HG03460 (cell line): ENCODE measurements around the gene CNTN5.
"Not testable (repeated sequence)": the region's sequence is repeated elsewhere in the genome, so short reads cannot be mapped to it uniquely, and the experiment has no call there.

Experiments used
- ATAC-seq: cut with Tn5 transposase; IDR thresholded peaks from one replicate; pipeline ENCODE4 v1.9.1; 2021; ENCODE audit not compliant: unreplicated experiment

CNTN5 gene

DNA sequence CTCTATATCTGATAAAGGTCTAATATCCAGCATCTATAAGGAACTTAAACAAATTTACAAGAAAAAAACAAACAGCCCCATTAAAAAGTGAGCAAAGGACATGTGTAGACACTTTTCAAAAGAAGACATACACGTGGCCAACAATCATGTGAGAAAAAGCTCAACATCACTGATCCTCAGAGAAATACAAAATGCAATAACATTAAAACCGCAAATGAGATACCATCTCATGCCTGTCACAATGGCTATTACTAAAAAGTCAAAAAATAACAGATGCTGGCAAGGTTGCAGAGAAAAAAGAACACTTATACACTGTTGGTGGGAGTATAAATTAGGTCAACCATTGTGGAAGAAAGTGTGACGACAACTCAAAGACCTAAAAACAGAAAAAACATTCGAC lies 1253.7 kb downstream of the CNTN5 start:
- not testable (repeated sequence) for ATAC-seq

DNA sequence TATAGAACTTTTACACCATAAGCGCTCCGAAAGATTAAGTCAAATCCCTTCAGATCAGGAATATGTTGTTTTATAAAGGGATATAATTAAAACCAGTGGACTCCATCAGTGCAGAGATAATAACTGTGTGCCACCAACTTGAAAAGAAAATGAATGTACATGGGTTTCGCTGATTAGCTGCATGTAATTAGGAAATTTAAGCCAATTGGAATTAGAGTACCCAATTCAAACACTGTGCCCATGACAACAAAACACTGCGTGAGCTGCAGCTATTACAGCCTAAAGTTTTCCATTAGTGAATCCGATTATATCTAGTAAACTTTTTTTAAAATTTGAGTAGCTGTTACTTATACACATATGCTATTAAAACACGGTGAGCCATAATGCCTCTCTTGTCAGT lies 1274.0 kb downstream of the CNTN5 start:
- ATAC-seq, result no peak

DNA sequence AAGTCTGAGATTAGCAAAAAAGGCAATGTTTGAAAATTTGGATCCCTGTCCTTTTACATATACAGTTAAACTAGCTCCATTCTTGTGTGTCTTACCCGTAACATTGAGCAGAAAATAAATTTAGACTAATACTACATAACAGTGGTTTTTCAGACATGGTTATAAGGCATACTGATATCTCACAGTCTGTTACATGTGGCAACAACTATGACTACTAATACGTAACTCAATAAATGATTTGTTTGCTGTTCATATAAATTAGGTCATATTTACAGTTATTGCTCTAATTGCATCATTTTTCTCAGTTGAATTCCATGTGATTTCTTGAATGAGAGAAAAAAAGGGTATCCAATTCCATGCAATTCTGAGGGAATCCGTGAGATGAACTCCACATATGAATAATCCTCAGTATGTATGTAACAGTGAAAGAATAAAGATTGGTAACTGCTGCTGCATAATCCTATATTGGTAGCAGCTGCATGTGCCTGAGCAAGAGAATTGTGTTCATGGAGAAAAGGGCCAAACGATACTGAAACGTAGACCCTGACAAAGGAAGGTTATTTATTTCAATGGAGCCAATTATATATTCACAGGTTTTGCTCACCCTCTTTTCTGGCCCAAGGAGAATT lies 1275.4 kb downstream of the CNTN5 start:
- no peak for ATAC-seq

DNA sequence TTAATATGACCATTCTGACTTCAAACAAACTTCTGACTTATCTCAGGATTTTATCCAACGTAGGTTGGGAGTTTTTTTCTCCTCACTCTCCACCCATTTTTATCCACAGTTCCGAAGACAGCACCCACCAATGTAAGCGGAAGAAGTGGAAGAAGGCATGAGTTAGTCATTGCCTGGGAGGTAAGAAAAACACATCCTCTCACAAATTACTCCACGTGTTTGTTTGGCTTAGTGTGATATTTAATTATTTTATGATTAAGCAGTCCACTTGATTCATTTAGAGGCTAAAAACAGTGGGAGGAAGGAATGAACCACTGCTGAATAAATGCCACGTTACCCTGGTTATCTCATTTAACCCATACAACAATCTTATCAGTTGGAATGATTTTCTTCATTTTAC lies 1276.8 kb downstream of the CNTN5 start:
- ATAC-seq, result no peak

DNA sequence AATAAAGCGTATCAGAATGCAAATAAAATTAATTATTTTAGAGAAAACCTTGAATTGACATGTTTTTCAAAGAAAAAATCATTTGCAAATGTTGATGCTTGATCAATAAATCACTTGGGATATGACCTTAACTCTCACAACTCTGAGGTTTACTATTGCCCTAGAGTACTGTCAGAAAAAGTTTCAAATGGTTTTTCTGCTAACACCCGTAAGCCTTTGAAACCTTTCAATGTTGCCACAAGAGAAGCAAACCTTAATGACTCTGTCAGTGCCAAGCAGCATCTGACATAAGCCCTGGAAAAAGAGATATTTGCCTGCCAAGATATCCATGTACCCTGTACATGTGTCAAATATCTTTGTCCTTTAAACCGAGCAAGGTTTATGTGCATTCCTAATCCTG lies 1282.1 kb downstream of the CNTN5 start:
- ATAC-seq, result no peak

DNA sequence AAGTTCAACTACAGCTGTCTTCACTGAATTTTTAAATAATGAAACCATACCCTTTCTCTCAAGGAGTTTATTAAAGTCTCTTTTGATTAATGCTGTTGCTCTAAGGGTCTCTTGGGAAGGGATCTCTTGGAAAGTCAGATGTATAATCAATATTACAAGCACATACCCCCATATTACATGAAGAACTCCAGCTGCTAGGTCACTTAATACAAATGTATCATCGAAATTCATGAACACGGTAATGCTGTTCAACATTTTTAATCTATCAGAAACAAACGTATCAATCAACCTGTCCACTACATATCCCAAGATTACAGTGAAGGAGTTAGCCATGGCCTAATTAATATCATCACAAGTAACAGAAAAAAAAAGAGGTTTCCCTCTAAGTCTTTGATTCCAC lies 1283.1 kb downstream of the CNTN5 start:
- ATAC-seq, result no peak

DNA sequence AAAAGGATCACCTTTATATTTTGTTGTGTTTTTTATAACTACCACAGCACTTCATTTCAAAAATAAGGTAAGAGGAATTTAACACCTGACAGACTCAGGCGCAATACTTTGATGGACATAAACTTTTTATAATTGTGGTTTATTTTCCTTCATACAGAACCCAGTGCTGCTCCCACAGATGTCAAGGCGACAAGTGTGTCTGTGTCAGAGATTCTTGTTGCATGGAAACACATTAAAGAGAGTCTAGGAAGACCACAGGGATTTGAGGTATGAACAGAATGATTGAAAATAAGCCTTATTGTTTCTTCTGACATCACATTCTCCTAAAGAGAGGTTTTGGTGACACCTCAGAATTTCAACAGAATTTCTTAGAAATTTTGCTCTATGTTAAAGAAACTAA lies 1287.5 kb downstream of the CNTN5 start:
- no peak for ATAC-seq

DNA sequence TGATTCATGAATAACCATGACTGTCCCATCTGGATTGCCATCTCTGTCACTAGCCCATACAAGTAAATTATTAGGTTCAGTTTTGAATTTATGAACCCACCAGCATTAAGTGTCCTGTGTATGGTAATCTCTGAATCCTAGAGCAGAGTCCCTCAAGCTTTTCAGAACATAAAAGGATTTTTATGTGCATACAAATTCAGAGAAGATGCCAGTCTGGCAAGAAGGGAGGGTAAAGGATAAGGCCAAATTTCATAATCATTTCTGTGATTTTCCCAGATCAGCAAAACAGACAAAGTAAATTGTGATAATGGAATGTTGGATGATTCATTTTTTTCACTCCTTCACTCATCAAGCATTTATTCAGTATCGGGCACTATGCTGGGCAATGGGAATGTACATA lies 1295.2 kb downstream of the CNTN5 start:
- no peak for ATAC-seq

DNA sequence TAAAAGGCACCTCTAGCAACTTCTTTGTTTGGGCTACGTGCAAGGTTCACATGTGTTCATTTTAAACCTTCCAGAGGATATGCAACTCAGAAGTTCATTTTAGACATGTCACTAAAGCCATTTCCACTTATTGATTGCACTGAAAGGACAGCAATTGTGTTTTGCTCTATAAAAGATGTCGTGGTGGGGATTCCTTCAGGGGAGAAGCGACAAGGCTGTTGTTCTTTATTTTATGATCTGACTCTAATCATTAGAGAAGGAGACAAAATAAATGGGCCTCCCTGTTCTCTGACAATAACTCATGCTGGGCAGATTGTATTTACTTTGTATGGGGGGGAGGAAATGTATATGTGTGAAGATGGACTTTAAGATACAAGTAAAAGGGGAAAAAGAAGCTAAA lies 1296.2 kb downstream of the CNTN5 start:
- no peak for ATAC-seq

DNA sequence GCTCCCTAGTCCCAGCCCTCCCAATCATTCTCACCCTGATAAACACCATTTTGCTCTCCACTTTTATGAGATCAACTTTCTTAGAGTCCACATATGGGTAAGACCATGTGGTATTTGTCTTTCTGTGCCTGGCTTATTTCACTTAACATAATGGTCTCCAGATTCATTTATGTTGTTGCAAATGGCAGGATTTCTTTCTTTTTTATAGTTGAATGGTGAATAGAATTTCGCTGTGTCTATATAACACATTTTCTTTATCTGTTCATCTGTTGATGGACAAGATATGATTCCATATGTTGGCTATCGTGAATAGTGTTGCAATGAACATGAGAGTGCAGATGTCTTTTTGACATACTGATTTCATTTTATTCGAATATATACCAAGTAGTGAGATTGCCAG lies 1298.9 kb downstream of the CNTN5 start:
- no peak for ATAC-seq

DNA sequence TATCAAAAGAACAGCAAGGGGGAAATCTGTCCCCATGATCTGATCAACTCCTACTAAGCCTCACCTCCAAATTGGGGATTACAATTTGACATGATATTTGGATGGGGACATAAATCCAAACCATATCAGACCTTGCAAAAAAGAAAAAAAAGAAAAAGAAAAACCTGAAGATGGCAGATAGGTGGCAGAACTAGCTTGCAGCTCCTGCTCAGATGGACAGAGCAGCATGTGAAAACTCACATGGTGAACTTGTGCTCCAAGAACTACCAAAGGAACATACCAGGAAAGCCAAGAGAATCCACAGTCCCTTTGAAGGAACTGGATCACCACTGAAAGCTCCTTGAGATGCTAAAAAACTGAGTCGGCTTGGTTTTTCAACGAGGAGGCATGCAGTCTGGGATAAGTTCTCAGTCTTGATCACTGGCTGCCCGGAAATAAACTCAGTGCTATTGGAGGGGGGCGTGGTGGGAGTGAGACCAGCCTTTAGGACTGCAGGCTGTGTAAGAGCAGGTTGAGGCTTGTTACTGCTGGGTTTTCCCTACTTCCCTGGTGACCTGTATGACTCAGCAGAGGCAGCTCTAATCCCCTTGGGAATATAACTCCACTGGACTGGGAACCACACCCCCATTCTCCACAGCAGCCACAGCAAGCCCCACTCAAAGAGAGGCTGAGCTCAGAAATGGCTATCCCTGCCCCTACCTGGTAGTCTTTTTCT lies 1308.0 kb downstream of the CNTN5 start:
- ATAC-seq, result no peak

DNA sequence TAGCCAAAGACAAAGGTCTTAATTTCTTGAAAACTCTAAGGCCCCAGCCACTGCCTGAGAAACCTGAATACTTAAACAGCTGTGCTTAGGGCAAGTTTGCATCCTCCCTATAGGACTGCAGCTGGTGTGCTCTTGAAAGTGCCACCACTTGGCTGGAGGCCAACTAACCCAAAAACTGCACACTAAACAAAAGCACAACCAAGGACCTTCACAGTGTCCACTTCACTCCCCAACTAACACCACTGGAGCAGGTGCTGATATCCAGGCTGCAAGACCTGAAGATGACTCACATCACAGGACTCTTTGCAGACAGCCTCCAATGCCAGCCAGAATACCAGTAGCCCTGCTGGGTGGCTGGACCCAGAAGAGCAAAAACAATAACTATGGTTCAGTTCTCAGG lies 1308.6 kb downstream of the CNTN5 start:
- ATAC-seq, result no peak

DNA sequence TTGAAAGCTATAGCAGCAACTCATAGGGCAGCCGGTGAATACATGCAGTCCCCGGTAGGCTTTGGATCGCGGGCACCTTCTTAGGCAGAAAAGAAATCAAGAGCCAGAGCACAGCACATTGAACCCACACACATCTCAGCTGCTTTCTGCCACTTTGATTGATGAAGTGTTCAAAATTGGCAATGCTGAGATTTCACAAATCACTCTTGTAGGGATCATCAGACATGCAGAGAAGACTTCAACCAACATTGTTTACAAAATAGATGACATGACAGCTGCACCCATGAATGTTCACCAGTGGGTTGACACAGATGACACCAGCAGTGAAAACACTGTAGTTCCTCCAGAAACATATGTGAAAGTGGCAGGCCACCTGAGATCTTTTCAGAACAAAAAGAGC lies 1316.1 kb downstream of the CNTN5 start:
- no peak for ATAC-seq

DNA sequence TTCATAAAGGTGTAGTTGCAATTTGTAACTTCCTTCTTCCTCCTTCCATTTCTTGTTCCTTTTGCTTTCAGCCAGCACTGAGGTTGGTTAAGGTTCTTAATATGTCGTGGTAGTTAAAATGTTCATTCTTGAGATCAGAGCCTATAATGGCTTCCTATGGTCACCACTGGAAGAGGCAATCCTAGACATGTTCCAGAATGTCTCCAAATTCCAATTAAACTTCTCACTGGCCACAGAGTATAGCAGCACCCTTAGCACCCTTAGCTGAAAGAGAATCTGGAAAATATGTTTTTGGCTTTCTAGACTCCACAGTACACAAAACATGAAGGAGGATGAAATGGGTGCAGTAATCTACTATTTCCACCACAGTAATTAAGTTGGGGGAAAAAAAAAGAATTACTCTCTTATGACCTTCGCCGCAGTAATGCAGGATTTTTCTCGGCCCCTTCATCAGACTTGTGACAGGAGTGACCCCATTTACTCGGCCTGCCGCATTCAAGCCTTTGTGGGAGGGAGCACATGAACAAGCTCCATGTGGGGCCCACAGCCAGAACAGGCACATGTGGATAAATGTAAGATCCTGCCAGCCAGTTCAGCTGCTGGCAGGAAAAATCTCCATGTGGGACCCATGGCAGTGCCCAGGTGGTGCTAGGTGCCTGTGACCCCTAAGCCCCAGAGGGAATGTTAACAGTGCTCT lies 1317.5 kb downstream of the CNTN5 start:
- no peak for ATAC-seq

DNA sequence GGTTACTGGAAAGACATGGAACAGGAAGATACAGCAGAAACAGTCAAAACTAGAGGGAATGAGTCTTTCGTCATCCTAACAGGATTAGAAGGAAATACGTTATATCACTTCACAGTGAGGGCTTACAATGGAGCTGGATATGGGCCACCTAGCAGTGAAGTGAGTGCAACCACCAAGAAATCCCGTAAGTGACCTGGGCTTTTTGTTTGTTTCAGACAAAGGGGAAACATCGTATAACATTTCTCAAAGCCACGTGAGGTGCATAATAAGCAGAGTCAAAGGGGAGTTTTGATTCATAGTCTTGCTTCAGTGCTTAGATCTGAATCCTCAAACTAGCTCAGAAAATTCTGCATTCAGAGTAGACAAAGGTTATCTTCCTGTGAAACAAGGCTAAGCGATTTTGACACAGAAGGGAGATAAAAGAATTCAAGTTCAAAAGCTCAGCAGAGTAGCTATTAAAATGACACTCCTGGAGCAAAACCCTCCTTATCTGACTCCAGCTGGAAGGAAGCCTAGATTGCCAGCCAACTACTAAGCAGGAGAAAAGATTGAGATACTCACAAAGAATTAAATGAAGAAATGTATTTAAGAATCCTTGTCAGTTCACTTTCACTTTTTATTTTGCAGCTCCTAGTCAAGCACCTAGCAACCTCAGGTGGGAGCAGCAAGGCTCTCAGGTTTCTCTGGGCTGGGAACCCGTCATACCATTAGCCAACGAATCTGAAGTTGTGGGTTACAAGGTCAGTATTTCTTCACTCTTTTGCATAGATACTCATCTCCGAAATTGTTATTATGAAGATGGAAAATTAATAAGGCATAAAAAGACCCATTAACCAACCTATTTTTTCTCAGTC lies 1319.9 kb downstream of the CNTN5 start:
- no peak for ATAC-seq

DNA sequence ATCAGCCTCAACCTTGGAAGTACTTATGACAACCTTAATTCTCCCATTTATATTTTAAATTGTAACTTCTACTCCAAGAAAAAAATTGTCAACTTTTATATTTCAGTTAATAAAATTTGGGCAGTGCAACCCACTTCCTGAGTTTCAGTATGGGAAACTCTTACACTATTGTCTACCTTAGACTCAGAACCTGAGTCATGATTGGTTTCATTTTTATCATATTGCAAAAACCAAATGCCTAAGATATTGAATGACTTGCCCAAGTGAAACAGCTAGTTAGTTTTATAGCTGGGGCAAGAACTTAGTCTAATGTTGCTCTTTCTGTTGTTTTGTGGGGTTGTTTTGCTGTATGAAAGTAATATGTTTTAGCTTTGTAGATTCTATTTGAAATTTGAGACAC lies 1332.3 kb downstream of the CNTN5 start:
- ATAC-seq, result no peak

DNA sequence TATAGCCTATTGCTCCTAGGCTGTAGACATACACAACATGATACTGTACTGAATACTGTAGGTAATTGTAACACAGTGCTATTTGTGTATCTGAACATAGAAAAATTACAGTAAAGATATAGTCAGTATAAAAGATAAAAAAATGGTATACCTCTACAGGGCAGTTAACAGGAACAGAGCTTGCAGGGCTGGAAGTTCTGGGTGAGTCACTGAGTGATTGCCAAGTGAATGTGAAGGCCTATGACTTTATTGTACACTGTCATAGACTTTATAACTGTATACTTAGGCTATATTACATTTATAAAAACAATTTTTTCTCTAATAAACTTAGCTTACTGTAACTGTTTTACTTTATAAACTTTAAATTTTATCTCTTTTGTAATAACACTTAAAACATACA lies 1334.0 kb downstream of the CNTN5 start:
- ATAC-seq, result no peak

DNA sequence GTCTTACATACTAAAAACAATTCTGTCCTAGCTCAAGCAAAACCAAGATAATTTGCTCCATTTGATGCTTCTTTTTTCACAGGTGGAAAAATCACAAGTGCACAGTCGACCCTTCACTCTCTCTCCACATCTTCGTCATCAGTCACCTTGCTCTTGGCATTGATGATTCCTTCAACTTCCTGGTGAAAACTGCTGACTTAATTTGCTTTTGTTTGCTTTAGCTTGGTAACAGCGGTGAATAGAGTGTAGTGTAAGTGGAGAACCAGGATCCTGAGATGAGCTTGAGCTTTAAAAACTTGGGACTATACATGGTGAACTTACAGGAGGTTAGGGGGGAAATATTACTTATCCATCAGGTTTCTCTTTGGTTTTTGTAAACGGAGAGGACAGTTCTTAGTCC lies 1335.3 kb downstream of the CNTN5 start:
- no peak for ATAC-seq

DNA sequence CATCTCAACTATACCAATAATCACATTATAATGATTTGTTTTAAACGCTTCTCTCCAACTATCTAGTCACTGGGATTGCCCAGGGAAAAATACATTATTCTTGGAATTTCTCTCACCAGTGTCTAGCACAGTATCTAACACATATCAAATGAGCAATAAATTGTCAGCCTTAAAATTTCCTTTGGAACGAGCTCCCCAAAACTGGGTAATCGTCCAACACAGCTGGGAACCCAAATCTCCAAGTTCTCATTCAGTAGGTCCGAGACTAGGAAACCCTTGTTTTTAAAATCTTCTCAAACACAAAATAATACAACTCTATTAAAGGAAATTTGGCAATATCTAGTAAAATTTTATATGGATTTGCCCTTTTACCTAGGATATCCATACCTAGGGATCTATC lies 1338.5 kb downstream of the CNTN5 start:
- no peak for ATAC-seq

DNA sequence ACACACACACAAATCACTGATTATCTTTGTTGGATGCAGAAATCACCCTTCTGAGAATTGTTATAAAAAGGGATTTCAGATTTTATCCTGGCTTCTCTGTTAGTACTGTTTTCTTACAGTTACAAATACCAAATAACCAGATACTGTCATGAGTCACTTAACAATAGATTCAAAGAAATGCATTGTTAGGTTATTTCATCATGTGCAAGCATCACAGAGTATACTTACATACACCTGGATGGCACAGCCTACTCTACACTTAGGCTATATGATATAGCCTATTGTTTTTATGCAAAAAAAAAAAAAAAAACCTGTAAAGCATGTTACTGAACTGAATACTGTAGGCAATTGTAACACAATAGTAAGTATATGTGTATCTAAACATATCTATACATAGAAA lies 1347.1 kb downstream of the CNTN5 start:
- no peak for ATAC-seq

DNA sequence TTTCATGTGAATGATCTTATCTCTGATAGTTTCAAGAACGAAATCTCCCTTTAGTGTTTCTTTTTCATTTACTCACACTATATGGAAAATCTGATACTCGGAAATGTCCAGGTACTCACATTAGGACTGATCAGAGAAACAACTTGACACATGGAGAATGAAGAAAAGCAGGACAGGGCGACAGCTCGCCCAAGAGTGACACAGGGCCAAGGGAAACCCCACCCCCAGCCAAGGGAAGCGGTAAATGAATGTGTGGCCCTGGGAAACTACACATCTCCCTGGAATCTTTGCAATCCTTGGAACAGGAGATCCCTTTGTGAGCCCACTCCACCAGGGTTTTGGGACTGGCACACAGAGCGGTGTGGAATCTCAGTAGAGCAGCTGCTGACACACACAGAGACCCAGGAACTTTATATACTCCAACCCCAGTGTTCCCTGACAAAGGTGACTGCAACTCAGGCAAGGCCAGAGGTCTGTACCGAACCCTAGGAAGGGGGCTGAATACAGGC lies 1362.7 kb downstream of the CNTN5 start:
- no peak for ATAC-seq
